HEK293 (cell line): Measurements from ENCODE around the gene CRACR2A.

Source experiments
- CTCF ChIA-PET: fragments of 350-600 bp; formaldehyde crosslinking; extraction: SDS; loops from one replicate; lab custom pipeline; 2021; ENCODE audit warnings: antibody characterized with exemption; lab: Yijun Ruan, JAX
- POLR2A ChIA-PET: fragments of 300-600 bp; formaldehyde crosslinking; extraction: SDS; loops from one replicate; lab custom pipeline; 2020; ENCODE audit warnings: antibody characterized with exemption, inconsistent platforms; lab: Yijun Ruan, JAX
- H3K27ac ChIP-seq: fragments of 200-500 bp; sonication (Bioruptor generic); 2 replicates; pipeline ENCODE4 v1.5.1; 2014; ENCODE audit warnings: low read depth, low read length, control low read depth, inconsistent platforms; ENCODE audit errors: extremely low read depth
- H3K36me3 ChIP-seq, 2 experiments: fragments of 200-500 bp in 1 of 2; sonication (Bioruptor generic) in 1 of 2; 1 replicate in 1 of 2; 2 replicates in 1 of 2; pipeline ENCODE4 v1.5.1; 2014 to 2017; ENCODE audit warnings: inconsistent platforms in 2 of 2, low read length in 2 of 2; ENCODE audit not compliant: control insufficient read depth in 2 of 2, insufficient read depth in 1 of 2
- H3K4me1 ChIP-seq: fragments of 200-500 bp; sonication (Bioruptor generic); 2 replicates; pipeline ENCODE4 v1.5.1; 2014; ENCODE audit warnings: mild to moderate bottlenecking, low read length, inconsistent platforms; ENCODE audit not compliant: control insufficient read depth, insufficient read depth
- H3K4me3 ChIP-seq: 2 replicates; pipeline ENCODE4 v1.5.1; 2011; ENCODE audit warnings: low read depth, mild to moderate bottlenecking, control low read depth, low read length, moderate library complexity
- H3K9me3 ChIP-seq: fragments of 200-500 bp; sonication (Bioruptor generic); 2 replicates; pipeline ENCODE4 v1.5.1; 2014; ENCODE audit warnings: low read depth, low read length, inconsistent platforms; ENCODE audit not compliant: control insufficient read depth, insufficient read depth
- EGR2 ChIP-seq: fragments of 450-650 bp; formaldehyde crosslinking; IDR thresholded peaks from 2 replicates; pipeline ENCODE4 v1.5.1; 2016; ENCODE audit warnings: low read depth, missing biosample characterization, missing genetic modification characterization
- KLF7 ChIP-seq: fragments of 450-650 bp; formaldehyde crosslinking; IDR thresholded peaks from 2 replicates; pipeline ENCODE4 v1.5.1; 2016; ENCODE audit warnings: missing biosample characterization, missing genetic modification characterization, borderline replicate concordance
- RBAK ChIP-seq: fragments of 450-650 bp; formaldehyde crosslinking; IDR thresholded peaks from 2 replicates; pipeline ENCODE4 v1.5.1; 2016; ENCODE audit warnings: missing biosample characterization, missing genetic modification characterization
- REPIN1 ChIP-seq: fragments of 450-650 bp; formaldehyde crosslinking; IDR thresholded peaks from 2 replicates; pipeline ENCODE4 v1.5.1; 2017; ENCODE audit warnings: missing biosample characterization, missing genetic modification characterization, low read depth
- ZBTB1 ChIP-seq: fragments of 450-650 bp; formaldehyde crosslinking; IDR thresholded peaks from 2 replicates; pipeline ENCODE4 v1.5.1; 2016; ENCODE audit warnings: missing biosample characterization, missing genetic modification characterization
- ZBTB17 ChIP-seq: fragments of 450-650 bp; formaldehyde crosslinking; IDR thresholded peaks from 2 replicates; pipeline ENCODE4 v1.5.1; 2016; ENCODE audit warnings: missing biosample characterization, missing genetic modification characterization
- ZBTB21 ChIP-seq: fragments of 450-650 bp; formaldehyde crosslinking; IDR thresholded peaks from 2 replicates; pipeline ENCODE4 v1.5.1; 2017; ENCODE audit warnings: missing biosample characterization, missing genetic modification characterization
- ZNF16 ChIP-seq: fragments of 450-650 bp; formaldehyde crosslinking; IDR thresholded peaks from 2 replicates; pipeline ENCODE4 v1.5.1; 2016; ENCODE audit warnings: low read depth, missing biosample characterization, missing genetic modification characterization
- ZNF202 ChIP-seq: fragments of 450-650 bp; formaldehyde crosslinking; IDR thresholded peaks from 2 replicates; pipeline ENCODE4 v1.5.1; 2016; ENCODE audit warnings: missing biosample characterization, missing genetic modification characterization, borderline replicate concordance
- ZNF23 ChIP-seq: fragments of 450-650 bp; formaldehyde crosslinking; IDR thresholded peaks from 2 replicates; pipeline ENCODE4 v1.5.1; 2016; ENCODE audit warnings: missing biosample characterization, missing genetic modification characterization, borderline replicate concordance
- ZNF274 ChIP-seq, 2 experiments: fragments of 200-500 bp in 1 of 2; fragments of 450-650 bp in 1 of 2; sonication (Bioruptor generic) in 1 of 2; formaldehyde crosslinking in 1 of 2; IDR thresholded peaks; 2 replicates each; pipeline versions ENCODE4 v1.5.1 to v1.6.1; 2014 to 2016; ENCODE audit warnings: borderline replicate concordance in 1 of 2, inconsistent platforms in 1 of 2, low read length in 1 of 2, missing biosample characterization in 1 of 2, missing genetic modification characterization in 1 of 2
- ZNF280C ChIP-seq: fragments of 450-650 bp; formaldehyde crosslinking; IDR thresholded peaks from 2 replicates; pipeline ENCODE4 v1.5.1; 2016; ENCODE audit warnings: missing biosample characterization, missing genetic modification characterization
- ZNF311 ChIP-seq: fragments of 450-650 bp; formaldehyde crosslinking; IDR thresholded peaks from 2 replicates; pipeline ENCODE4 v1.5.1; 2017; ENCODE audit warnings: missing biosample characterization, missing genetic modification characterization, borderline replicate concordance
- ZNF362 ChIP-seq: fragments of 450-650 bp; formaldehyde crosslinking; IDR thresholded peaks from 2 replicates; pipeline ENCODE4 v1.5.1; 2016; ENCODE audit warnings: missing biosample characterization, missing genetic modification characterization
- ZNF529 ChIP-seq: fragments of 450-650 bp; formaldehyde crosslinking; IDR thresholded peaks from 2 replicates; pipeline ENCODE4 v1.5.1; 2017; ENCODE audit warnings: missing genetic modification characterization, missing biosample characterization; ENCODE audit not compliant: insufficient replicate concordance
- ZNF544 ChIP-seq: fragments of 450-650 bp; formaldehyde crosslinking; IDR thresholded peaks from 2 replicates; pipeline ENCODE4 v1.5.0; 2017; ENCODE audit warnings: missing biosample characterization, missing genetic modification characterization
- ZNF549 ChIP-seq: fragments of 450-650 bp; IDR thresholded peaks from 2 replicates; pipeline ENCODE4 v1.5.1; 2018; ENCODE audit warnings: missing biosample characterization, missing genetic modification characterization, mild to moderate bottlenecking, inconsistent platforms, moderate library complexity
- ZNF626 ChIP-seq: fragments of 450-650 bp; sonication (Bioruptor Pico); formaldehyde crosslinking; IDR thresholded peaks from 2 replicates; pipeline ENCODE4 v1.5.1; 2018; ENCODE audit warnings: missing biosample characterization, missing genetic modification characterization, inconsistent platforms
- ZNF629 ChIP-seq: fragments of 450-650 bp; formaldehyde crosslinking; IDR thresholded peaks from 2 replicates; pipeline ENCODE4 v1.5.1; 2017; ENCODE audit warnings: missing biosample characterization, missing genetic modification characterization
- ZNF639 ChIP-seq: fragments of 450-650 bp; formaldehyde crosslinking; IDR thresholded peaks from 2 replicates; pipeline ENCODE4 v1.5.1; 2016; ENCODE audit warnings: missing biosample characterization, missing genetic modification characterization
- ZNF830 ChIP-seq: fragments of 450-650 bp; IDR thresholded peaks from 2 replicates; pipeline ENCODE4 v1.5.0; 2018; ENCODE audit warnings: missing biosample characterization, missing genetic modification characterization, low read depth, mild to moderate bottlenecking, moderate library complexity
- ZNF837 ChIP-seq: fragments of 450-650 bp; formaldehyde crosslinking; IDR thresholded peaks from 2 replicates; pipeline ENCODE4 v1.5.1; 2016; ENCODE audit warnings: missing biosample characterization, missing genetic modification characterization
- ZNF843 ChIP-seq: fragments of 450-650 bp; formaldehyde crosslinking; IDR thresholded peaks from 2 replicates; pipeline ENCODE4 v1.5.1; 2016; ENCODE audit warnings: missing biosample characterization, missing genetic modification characterization

CRACR2A gene

GRCh38 chr12:3622021-3622821 is 130.7 kb downstream of the CRACR2A start:
- no peaks in the 10 kb centered on the region for H3K9me3 ChIP-seq
- H3K4me3 ChIP-seq = no peak overlapping the region
- POLR2A ChIA-PET = no interaction called here
- no peak for TF ChIP-seq ZNF549 (tag by site-specific recombination)
- TF ChIP-seq, all 188 proteins: peak for 0
- CTCF ChIA-PET = interaction anchor here (0.6 to 1.7 kb wide), 3 partner anchors 124 to 563 kb away, joined by 3 to 7 read pairs (median 4); no protein-coding TSS in a partner anchor
- Histone ChIP-seq H3K36me3 (no peaks in the 10 kb centered on the region), H3K4me1 (no peaks in the 10 kb centered on the region), H3K27ac (no peak overlapping the region)

GRCh38 chr12:3620856-3621255 is 132.1 kb downstream of the CRACR2A start:
- Histone ChIP-seq H3K36me3 (no peaks in the 10 kb centered on the region), H3K9me3 (no peaks in the 10 kb centered on the region), H3K27ac (no peak overlapping the region), H3K4me1 (no peaks in the 10 kb centered on the region), H3K4me3 (no peak overlapping the region)
- POLR2A ChIA-PET = no interaction called here
- TF ChIP-seq ZNF626 (tag by site-specific recombination) = no peak
- TF ChIP-seq ZNF274 (IDR thresholded peaks at IDR 0.05; ENCODE audit: low read length) = no peak
- TF ChIP-seq ZNF274 (tag by site-specific recombination; IDR thresholded peaks at IDR 0.05; ENCODE audit: borderline replicate concordance) = no peak
- no peak for TF ChIP-seq ZNF843 (tag by site-specific recombination)
- no peak for TF ChIP-seq EGR2 (tag by site-specific recombination)
- CTCF ChIA-PET = no interaction called here

GRCh38 chr12:3617565-3617964 is 135.3 kb downstream of the CRACR2A start:
- no peaks in the 10 kb centered on the region for H3K4me1 ChIP-seq
- TF ChIP-seq ZBTB17 (tag by site-specific recombination) = no peak
- TF ChIP-seq ZNF311 = no peak
- no peak for TF ChIP-seq ZNF544
- no peak for TF ChIP-seq ZBTB21 (tag by site-specific recombination)
- no peak for TF ChIP-seq ZNF629
- no peak for TF ChIP-seq RBAK (tag by site-specific recombination)
- no peak for TF ChIP-seq ZNF639
- TF ChIP-seq REPIN1 (tag by site-specific recombination) = no peak
- no peak for TF ChIP-seq ZNF529 (tag by site-specific recombination)
- no peak for TF ChIP-seq ZNF16 (tag by site-specific recombination)
- TF ChIP-seq ZNF280C (tag by site-specific recombination) = no peak
- TF ChIP-seq KLF7 (tag by site-specific recombination) = no peak
- TF ChIP-seq ZNF837 (tag by site-specific recombination) = no peak
- no peak for TF ChIP-seq ZNF23
- TF ChIP-seq ZBTB1 (tag by site-specific recombination) = no peak
- no peak for TF ChIP-seq ZNF202 (tag by site-specific recombination)
- TF ChIP-seq ZNF830 (tag by site-specific recombination) = no peak
- no peak for TF ChIP-seq ZNF362 (tag by site-specific recombination)
- TF ChIP-seq, all 188 proteins: peak for 0
- H3K4me3 ChIP-seq = no peak overlapping the region
- ChIA-PET POLR2A (no interaction called here), CTCF (no interaction called here)
- no peaks in the 10 kb centered on the region for H3K9me3 ChIP-seq
- H3K27ac ChIP-seq = no peak overlapping the region
- no peaks in the 10 kb centered on the region for H3K36me3 ChIP-seq
